Kidney (tissue), 14 donors: Measurements from ENCODE around the gene ZNF823. TPM values are rescaled to one million over a fixed set of nuclear protein-coding genes. Genes with fewer than 3 reads are reported as not detected.
A peak's percentile ranks its signal among the peaks of the same experiment; 100 is the strongest.

Source experiments
- DNase-seq, 5 donors: peaks; one replicate each; pipeline ENCODE4 v3.0.0-alpha.2; 2013 to 2020
- FAIRE-seq: peaks from 2 replicates; lab custom pipeline; 2012; peaks lifted over from hg19 to GRCh38; lab: Jason Lieb, UNC
- H3K27ac ChIP-seq, 2 donors: one replicate each; pipeline ENCODE4 v1.7.0; 2013; ENCODE audit warnings: low read depth in 2 of 2, low read length in 2 of 2, inconsistent platforms in 1 of 2
- H3K27me3 ChIP-seq: one replicate; pipeline ENCODE4 v1.7.1; 2013; ENCODE audit warnings: low read length, inconsistent platforms; ENCODE audit not compliant: control insufficient read depth, insufficient read depth
- H3K36me3 ChIP-seq, 3 donors: one replicate each; pipeline versions ENCODE4 v1.7.0 to v1.7.1; 2013; ENCODE audit warnings: low read length in 3 of 3, control low read depth in 1 of 3, inconsistent platforms in 1 of 3; ENCODE audit not compliant: insufficient read depth in 3 of 3, control insufficient read depth in 2 of 3
- H3K4me1 ChIP-seq, 3 donors: one replicate each; pipeline versions ENCODE4 v1.7.0 to v1.7.1; 2013; ENCODE audit warnings: low read length in 3 of 3, inconsistent platforms in 1 of 3, low read depth in 1 of 3; ENCODE audit not compliant: control insufficient read depth in 2 of 3, insufficient read depth in 2 of 3
- H3K4me3 ChIP-seq, 3 donors: one replicate each; pipeline versions ENCODE4 v1.7.0 to v1.8.1; 2013; ENCODE audit warnings: low read length in 3 of 3, control low read depth in 1 of 3, inconsistent platforms in 1 of 3
- H3K9ac ChIP-seq, 3 donors: one replicate each; pipeline versions ENCODE4 v1.7.0 to v1.7.1; 2013; ENCODE audit warnings: low read length in 3 of 3, control low read depth in 1 of 3, inconsistent platforms in 1 of 3
- H3K9me3 ChIP-seq, 3 donors: one replicate each; pipeline versions ENCODE4 v1.7.0 to v1.7.1; 2013; ENCODE audit warnings: low read length in 3 of 3, control low read depth in 1 of 3, inconsistent platforms in 1 of 3; ENCODE audit not compliant: control insufficient read depth in 2 of 3, insufficient read depth in 1 of 3
- CTCF ChIP-seq: IDR thresholded peaks from 3 replicates; pipeline ENCODE4 v1.5.1; 2012; ENCODE audit warnings: mild to moderate bottlenecking, moderate library complexity, borderline replicate concordance; ENCODE audit not compliant: insufficient read depth; ENCODE audit errors: extremely low read depth
- intact Hi-C: fragments of 100-400 bp; cut with DNase I; formaldehyde crosslinking; loops from one replicate; pipeline ENCODE4 v1.11.1; 2022
- polyA plus RNA-seq: library from polyadenylated mRNA; stranded (reverse); fragments of 350-450 nt; fragmentation: Illumina TruSeq; extraction: RNeasy Lipid Tissue Mini Kit (QIAGEN cat#74804); gene quantifications from one replicate; pipeline ENCODE4 v1.2.3, GENCODE V29; 2014; ENCODE audit warnings: low read depth, low replicate concordance; ENCODE audit not compliant: insufficient read depth
- total RNA-seq: library from RNA; stranded (reverse); fragmentation: NEBNext Ultra II Directional; extraction: Animal tissue kit (Norgen Biotek cat#: 25700); gene quantifications from one replicate; pipeline ENCODE4 v1.2.1, GENCODE V29; 2021
- donor health status: control.
- donor health status: control.
- donor health status: control.
- donor health status: control.
- donor health status: control.
- donor health status: DM: yes; HTN: yes; CAD: no.
- donor health status: Normal renal cell carcinoma (clear cell type).

The ZNF823 gene
- total and polyA plus RNA-seq, 2 donors from 2014 or later = 5.6 to 12.5 TPM

GRCh38 chr19:11694533-11695439, 44.0 kb downstream of the ZNF823 start:
- H3K27ac ChIP-seq = peak overlapping the region; percentile 45 to 74
- no peaks in the 10 kb centered on the region for H3K27me3 ChIP-seq
- no peaks in the 10 kb centered on the region for H3K9me3 ChIP-seq
- H3K36me3 ChIP-seq = no peaks in the 10 kb centered on the region
- no peak for TF ChIP-seq CTCF
- H3K4me3 ChIP-seq = peak overlapping the region; percentile 66 to 84 (median 69)
- DNase-seq (peak; percentile 97 to 98 (median 98)), FAIRE-seq (peak; percentile 57)
- peaks cover 0 to 13% (median 3%) of the 10 kb centered on the region in 3 donors for H3K4me1 ChIP-seq
- intact Hi-C loops = no loop called here
- H3K9ac ChIP-seq = peak overlapping the region; percentile 51 to 61 (median 58)

GRCh38 chr19:11693505-11694499, 44.9 kb downstream of the ZNF823 start:
- intact Hi-C loops = no loop called here
- Histone ChIP-seq H3K4me3 (peak overlapping the region in 2 of 3 donors; percentile 44 to 84), H3K4me1 (peaks cover 0 to 13% (median 3%) of the 10 kb centered on the region in 3 donors), H3K9me3 (no peaks in the 10 kb centered on the region), H3K27ac (no peak overlapping the region), H3K36me3 (no peaks in the 10 kb centered on the region), H3K9ac (peak overlapping the region in 2 of 3 donors; percentile 4 to 51), H3K27me3 (no peaks in the 10 kb centered on the region)
- TF ChIP-seq CTCF = no peak
- DNase-seq = peak in 4 of 5 donors; percentile 20 to 65 (median 51)
- FAIRE-seq = no peak

- intact Hi-C loops = no loop called here
- peaks cover 0 to 13% (median 3%) of the 10 kb centered on the region in 3 donors for H3K4me1 ChIP-seq
- H3K27me3 ChIP-seq = no peaks in the 10 kb centered on the region
- DNase-seq (peak in 4 of 5 donors; percentile 17 to 72 (median 54)), FAIRE-seq (no peak)
- H3K36me3 ChIP-seq = no peaks in the 10 kb centered on the region
- no peak overlapping the region for H3K4me3 ChIP-seq
- TF ChIP-seq CTCF = no peak
- peak overlapping the region in 1 of 2 donors; percentile 3 for H3K27ac ChIP-seq
- no peak overlapping the region for H3K9ac ChIP-seq
- no peaks in the 10 kb centered on the region for H3K9me3 ChIP-seq
Observed at GRCh38 chr19:11692127-11692790, 46.5 kb downstream of the ZNF823 start.
